Loucy (cell line): ENCODE data around the gene PRDM10.
"Not testable (repeated sequence)": the region's sequence is repeated elsewhere in the genome, so short reads cannot be mapped to it uniquely, and the experiment has no call there.

ENCODE experiments used
- H2AFZ ChIP-seq: fragments of 200-600 bp; sonication (generic); 2 replicates; pipeline ENCODE4 v1.6.0; 2016; ENCODE audit warnings: antibody characterized with exemption, mild to moderate bottlenecking, low read length, moderate library complexity
- H3F3A ChIP-seq: fragments of 200-600 bp; 2 replicates; pipeline ENCODE4 v1.6.0; 2016; ENCODE audit warnings: antibody characterized with exemption, low read depth, mild to moderate bottlenecking
- H3K27me3 ChIP-seq: fragments of 200-600 bp; sonication (generic); 2 replicates; pipeline ENCODE4 v1.6.1; 2014; ENCODE audit warnings: low read length, mild to moderate bottlenecking; ENCODE audit not compliant: insufficient read depth, poor library complexity, severe bottlenecking
- H3K36me3 ChIP-seq: fragments of 200-600 bp; sonication (generic); 2 replicates; pipeline ENCODE4 v1.6.1; 2016; ENCODE audit warnings: low read length; ENCODE audit not compliant: insufficient read depth
- H3K4me1 ChIP-seq: fragments of 200-600 bp; sonication (generic); 2 replicates; pipeline ENCODE4 v1.5.1; 2014; ENCODE audit warnings: low read length, mild to moderate bottlenecking; ENCODE audit not compliant: insufficient read depth, poor library complexity, severe bottlenecking
- H3K4me2 ChIP-seq: fragments of 200-600 bp; sonication (generic); 2 replicates; pipeline ENCODE4 v1.6.0; 2014; ENCODE audit warnings: antibody characterized with exemption, low read length, low read depth, mild to moderate bottlenecking; ENCODE audit not compliant: poor library complexity, severe bottlenecking
- H3K4me3 ChIP-seq: fragments of 200-600 bp; sonication (generic); 2 replicates; pipeline ENCODE4 v1.5.1; 2014; ENCODE audit warnings: low read length, mild to moderate bottlenecking, mixed read lengths; ENCODE audit not compliant: poor library complexity, severe bottlenecking
- H3K79me2 ChIP-seq: fragments of 200-600 bp; sonication (generic); 2 replicates; pipeline ENCODE4 v1.6.1; 2014; ENCODE audit warnings: low read length; ENCODE audit not compliant: insufficient read depth
- H3K9ac ChIP-seq: fragments of 200-600 bp; sonication (generic); 2 replicates; pipeline ENCODE4 v1.6.0; 2014; ENCODE audit warnings: mild to moderate bottlenecking, low read depth, low read length, moderate library complexity; ENCODE audit not compliant: poor library complexity, severe bottlenecking
- H3K9me2 ChIP-seq: fragments of 200-600 bp; sonication (generic); replicated peaks from 2 replicates; pipeline ENCODE4 v1.6.1; 2016; ENCODE audit warnings: low read depth, low read length, mixed read lengths
- H3K9me3 ChIP-seq: fragments of 200-600 bp; sonication (generic); 2 replicates; pipeline ENCODE4 v1.6.1; 2014; ENCODE audit warnings: mild to moderate bottlenecking, antibody characterized with exemption, low read length, low read depth; ENCODE audit not compliant: insufficient read depth
- H4K20me1 ChIP-seq: fragments of 200-600 bp; sonication (generic); 2 replicates; pipeline ENCODE4 v1.6.0; 2014; ENCODE audit warnings: antibody characterized with exemption, low read length, mild to moderate bottlenecking; ENCODE audit not compliant: insufficient read depth, poor library complexity, severe bottlenecking
- EZH2phosphoT487 ChIP-seq: fragments of 200-600 bp; IDR thresholded peaks from 2 replicates; pipeline ENCODE4 v1.6.1; 2018; ENCODE audit warnings: antibody characterized with exemption, mild to moderate bottlenecking, moderate library complexity, borderline replicate concordance
- TF ChIP-seq, protein P1 (sequence below): fragments of 200-600 bp; sonication (generic); conservative IDR thresholded peaks from 2 replicates; pipeline ENCODE4 v1.5.1; 2014; ENCODE audit warnings: mild to moderate bottlenecking, antibody characterized with exemption, low read length

The PRDM10 gene

GRCh38 chr11:130022799-130023198 lies 20.2 kb upstream of the PRDM10 start:
- H3K36me3 ChIP-seq = no peaks in the 10 kb centered on the region
- H3K4me1 ChIP-seq = peaks cover 5% of the 10 kb centered on the region
- H3K27me3 ChIP-seq = no peaks in the 10 kb centered on the region
- H3K9ac ChIP-seq = no peak overlapping the region
- H3K4me3 ChIP-seq = no peak overlapping the region
- H3F3A ChIP-seq = no peaks in the 10 kb centered on the region
- no peaks in the 10 kb centered on the region for H3K9me2 ChIP-seq
- TF ChIP-seq EZH2phosphoT487 = no peak
- TF ChIP-seq, protein P1, sequence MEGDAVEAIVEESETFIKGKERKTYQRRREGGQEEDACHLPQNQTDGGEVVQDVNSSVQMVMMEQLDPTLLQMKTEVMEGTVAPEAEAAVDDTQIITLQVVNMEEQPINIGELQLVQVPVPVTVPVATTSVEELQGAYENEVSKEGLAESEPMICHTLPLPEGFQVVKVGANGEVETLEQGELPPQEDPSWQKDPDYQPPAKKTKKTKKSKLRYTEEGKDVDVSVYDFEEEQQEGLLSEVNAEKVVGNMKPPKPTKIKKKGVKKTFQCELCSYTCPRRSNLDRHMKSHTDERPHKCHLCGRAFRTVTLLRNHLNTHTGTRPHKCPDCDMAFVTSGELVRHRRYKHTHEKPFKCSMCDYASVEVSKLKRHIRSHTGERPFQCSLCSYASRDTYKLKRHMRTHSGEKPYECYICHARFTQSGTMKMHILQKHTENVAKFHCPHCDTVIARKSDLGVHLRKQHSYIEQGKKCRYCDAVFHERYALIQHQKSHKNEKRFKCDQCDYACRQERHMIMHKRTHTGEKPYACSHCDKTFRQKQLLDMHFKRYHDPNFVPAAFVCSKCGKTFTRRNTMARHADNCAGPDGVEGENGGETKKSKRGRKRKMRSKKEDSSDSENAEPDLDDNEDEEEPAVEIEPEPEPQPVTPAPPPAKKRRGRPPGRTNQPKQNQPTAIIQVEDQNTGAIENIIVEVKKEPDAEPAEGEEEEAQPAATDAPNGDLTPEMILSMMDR = no peak
- H3K4me2 ChIP-seq = no peak overlapping the region
- H2AFZ ChIP-seq = no peak overlapping the region
- H3K9me3 ChIP-seq = no peaks in the 10 kb centered on the region
- H4K20me1 ChIP-seq = no peaks in the 10 kb centered on the region
- no peaks in the 10 kb centered on the region for H3K79me2 ChIP-seq

- H3K4me3 ChIP-seq, H2AFZ ChIP-seq, H3F3A ChIP-seq, H4K20me1 ChIP-seq, H3K79me2 ChIP-seq, H3K9ac ChIP-seq, H3K4me1 ChIP-seq, H3K27me3 ChIP-seq, H3K9me2 ChIP-seq, H3K4me2 ChIP-seq, H3K9me3 ChIP-seq, H3K36me3 ChIP-seq: not testable (repeated sequence)
Observed at GRCh38 chr11:130021606-130022005, 19.0 kb upstream of the PRDM10 start.

DNA sequence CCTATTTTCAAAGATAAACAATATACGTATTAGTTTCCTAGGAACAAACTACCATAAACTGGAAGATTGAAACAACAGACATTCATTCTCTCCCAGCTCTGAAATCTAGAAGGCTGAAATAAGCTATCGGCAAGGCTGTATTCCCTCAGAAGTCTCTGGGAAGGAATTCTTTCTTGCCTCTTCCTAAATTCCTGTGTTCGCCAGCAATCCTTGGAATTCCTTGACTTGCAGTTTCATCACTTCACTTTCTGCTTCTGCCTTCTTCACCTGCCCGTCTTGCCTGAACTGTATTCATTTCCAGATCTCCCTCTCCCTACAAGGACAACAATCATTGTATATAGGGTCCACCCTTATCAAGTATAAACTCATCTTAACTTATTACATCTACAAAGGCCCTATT lies 17.7 kb upstream of the PRDM10 start:
- Histone ChIP-seq H3K27me3 (no peaks in the 10 kb centered on the region), H4K20me1 (no peaks in the 10 kb centered on the region), H3K9ac (no peak overlapping the region), H3K36me3 (no peaks in the 10 kb centered on the region), H3K4me2 (no peak overlapping the region), H3K9me3 (no peaks in the 10 kb centered on the region; the same call in 1 of the 2 replicates), H3K4me1 (peaks cover 5% of the 10 kb centered on the region), H2AFZ (no peak overlapping the region), H3F3A (no peaks in the 10 kb centered on the region), H3K4me3 (no peak overlapping the region), H3K9me2 (no peaks in the 10 kb centered on the region), H3K79me2 (no peaks in the 10 kb centered on the region)
- TF ChIP-seq, protein P1 = no peak
- TF ChIP-seq EZH2phosphoT487 = no peak

DNA sequence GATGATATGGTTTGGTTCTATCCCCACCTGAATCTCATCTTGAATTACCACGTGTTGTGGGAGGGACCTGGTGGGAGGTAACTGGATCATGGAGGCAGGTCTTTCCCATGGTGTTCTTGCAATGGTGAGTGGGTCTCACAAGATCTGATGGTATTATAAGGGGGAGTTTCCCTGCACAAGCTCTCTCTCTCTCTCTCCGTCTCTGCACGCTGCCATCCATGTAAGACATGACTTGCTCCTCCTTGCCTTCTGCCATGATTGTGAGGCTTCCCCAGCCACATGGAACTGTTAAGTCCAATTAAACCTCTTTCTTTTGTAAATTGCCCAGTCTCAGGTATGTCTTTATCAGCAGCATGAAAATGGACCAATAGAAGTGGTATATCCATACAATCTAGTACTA lies 13.2 kb upstream of the PRDM10 start:
- not testable (repeated sequence) for H3K27me3 ChIP-seq, H3K4me2 ChIP-seq, H4K20me1 ChIP-seq, H3K9ac ChIP-seq, H3K4me3 ChIP-seq, H3K9me3 ChIP-seq, H3K36me3 ChIP-seq, H3K79me2 ChIP-seq, H3K4me1 ChIP-seq, H3F3A ChIP-seq, H2AFZ ChIP-seq, H3K9me2 ChIP-seq
